HepG2 (cell line): ENCODE measurements around the gene NT5C1B. TPM values are rescaled to one million over a fixed set of nuclear protein-coding genes. Genes with fewer than 3 reads are reported as not detected.

ENCODE experiments used
- ATAC-seq: fragments of 200-7000 bp; cut with Tn5 transposase; 3 replicates; pipeline ENCODE4 v1.9.1; 2020; ENCODE audit warnings: mild to moderate bottlenecking, moderate library complexity
- BruUV-seq: library from RNA; stranded (reverse); fragments of 400-500 nt; replicated peaks from 2 replicates; lab custom pipeline; 2021; lab: Mats Ljungman, UMichigan
- CTCF ChIA-PET: fragments of 300-600 bp; formaldehyde crosslinking; extraction: SDS; loops from one replicate; lab custom pipeline; 2021; ENCODE audit warnings: low total read pairs, inconsistent platforms, low intra/inter-chr PET ratio; lab: Yijun Ruan, JAX
- POLR2A ChIA-PET: fragments of 350-600 bp; sonication (Branson Sonifier 250); formaldehyde crosslinking; loops from one replicate; lab custom pipeline; 2020; ENCODE audit warnings: antibody characterized with exemption, inconsistent platforms; lab: Yijun Ruan, JAX
- DNase-seq: peaks from one replicate; pipeline ENCODE4 v3.0.0-alpha.2; 2015; ENCODE audit warnings: low spot score
- FAIRE-seq: peaks from 3 replicates; lab custom pipeline; 2011; peaks lifted over from hg19 to GRCh38; lab: Jason Lieb, UNC
- H2AFZ ChIP-seq: one replicate; pipeline ENCODE4 v1.6.1; 2011; ENCODE audit warnings: low read length, inconsistent platforms
- H3K27ac ChIP-seq: fragments of 300-600 bp; 3 replicates; pipeline ENCODE4 v1.8.0; 2011; ENCODE audit warnings: mixed run types, mild to moderate bottlenecking, mixed read lengths, low read length, inconsistent platforms; ENCODE audit not compliant: insufficient read depth; ENCODE audit errors: extremely low read length
- H3K27me3 ChIP-seq, 2 experiments: fragments of 200-600 bp in 1 of 2; 2 replicates in 1 of 2; 3 replicates in 1 of 2; pipeline versions ENCODE4 v1.6.0 to v1.8.0; 2011; ENCODE audit warnings: low read length in 2 of 2, mild to moderate bottlenecking in 2 of 2, moderate library complexity in 2 of 2, inconsistent platforms in 1 of 2; ENCODE audit not compliant: insufficient read depth in 2 of 2, control insufficient read depth in 1 of 2
- H3K36me3 ChIP-seq, 2 experiments: fragments of 200-600 bp in 1 of 2; replicated peaks in 1 of 2; 2 replicates in 1 of 2; 3 replicates in 1 of 2; pipeline versions ENCODE4 v1.5.1 to v1.8.0; 2011; ENCODE audit warnings: low read length in 2 of 2, inconsistent platforms in 1 of 2; ENCODE audit not compliant: insufficient read depth in 2 of 2, control insufficient read depth in 1 of 2
- H3K4me1 ChIP-seq: 2 replicates; pipeline ENCODE4 v1.5.1; 2012; ENCODE audit warnings: low read length, inconsistent platforms; ENCODE audit not compliant: insufficient read depth
- H3K4me2 ChIP-seq: 2 replicates; pipeline ENCODE4 v1.6.0; 2011; ENCODE audit warnings: low read depth, low read length, inconsistent platforms
- H3K4me3 ChIP-seq, 3 experiments: fragments of 200-600 bp in 1 of 3; sonication (generic), shearing (Covaris generic) in 1 of 3; replicated peaks in 1 of 3; 2 replicates each; pipeline ENCODE4 v1.5.1; 2011 to 2016; ENCODE audit warnings: low read length in 3 of 3, inconsistent platforms in 2 of 3, low read depth in 2 of 3, mild to moderate bottlenecking in 2 of 3, control low read depth in 1 of 3, mixed read lengths in 1 of 3; ENCODE audit not compliant: insufficient read depth in 1 of 3
- H3K79me2 ChIP-seq: one replicate; pipeline ENCODE4 v1.6.1; 2011; ENCODE audit warnings: low read length, inconsistent platforms; ENCODE audit not compliant: insufficient read depth
- H3K9ac ChIP-seq: 2 replicates; pipeline ENCODE4 v1.6.0; 2011; ENCODE audit warnings: mild to moderate bottlenecking, low read depth, low read length, inconsistent platforms; ENCODE audit not compliant: insufficient read depth
- H3K9me3 ChIP-seq: 2 replicates; pipeline ENCODE4 v1.5.1; 2012; ENCODE audit warnings: mild to moderate bottlenecking, low read length
- H4K20me1 ChIP-seq: 2 replicates; pipeline ENCODE4 v1.6.0; 2011; ENCODE audit warnings: inconsistent platforms, mild to moderate bottlenecking, low read length, moderate library complexity; ENCODE audit not compliant: insufficient read depth
- SRF ChIP-seq: IDR thresholded peaks from 2 replicates; pipeline ENCODE4 v1.6.1; 2011; ENCODE audit warnings: mild to moderate bottlenecking, low read depth, low read length, moderate library complexity
- ZBTB39 ChIP-seq: sonication (generic); formaldehyde crosslinking; IDR thresholded peaks from 2 replicates; pipeline ENCODE4 v1.5.0; 2020; ENCODE audit warnings: missing genetic modification reagents
- ZKSCAN1 ChIP-seq: fragments of 150-350 bp; IDR thresholded peaks from 2 replicates; pipeline ENCODE4 v1.6.1; 2014; ENCODE audit warnings: low read length
- ZNF280D ChIP-seq: sonication (generic); formaldehyde crosslinking; IDR thresholded peaks from 2 replicates; pipeline ENCODE4 v1.5.1; 2020; ENCODE audit warnings: mild to moderate bottlenecking, missing genetic modification reagents
- WGBS: methylation state at CpG from one replicate; pipeline ENCODE4 v1.1.6; 2017; ENCODE audit warnings: low lambda C conversion rate; 5-methylcytosine and 5-hydroxymethylcytosine counted together
- in situ Hi-C: cut with HindIII; loops from 2 replicates; pipeline ENCODE4 v1.10.0; 2017; ENCODE audit warnings: low pct_unique_long_range_greater_than_20kb; ENCODE audit not compliant: extremely low pct_ligation_motif_present
- intact Hi-C: fragments of 100-400 bp; cut with micrococcal nuclease; formaldehyde crosslinking; loops from one replicate; pipeline ENCODE4 v1.10.0; 2022; ENCODE audit not compliant: unreplicated experiment
- polyA plus RNA-seq, 8 experiments: library from polyadenylated mRNA; depleted of rRNA in 3 of 8; stranded (reverse) in 7 of 8; unstranded in 1 of 8; fragments of >200 nt; fragmentation: Illumina TruSeq in 4 of 8; extraction: Trizol in 4 of 8; gene quantifications; 2 replicates each; pipeline versions ENCODE4 v1.2.1 to v1.2.3, GENCODE V29; 2011 to 2016; ENCODE audit warnings: low read depth in 4 of 8, missing spikeins in 1 of 8, mixed read lengths in 1 of 8; ENCODE audit not compliant: insufficient read depth in 1 of 8
- total RNA-seq, 5 experiments: library from RNA; depleted of rRNA; stranded (reverse); fragments of >200 nt; fragmentation: Illumina TruSeq; extraction: Trizol; gene quantifications; 2 replicates each; pipeline ENCODE4 v1.2.3, GENCODE V29; 2016; ENCODE audit warnings: low read depth in 1 of 5

Gene NT5C1B
- total and polyA plus RNA-seq, 2 of the 13 experiments (the other 11 are each of a cell fraction or from before 2014, with no cell fraction given): not detected

GRCh38 chr2:18600255-18600613 lies 10.9 kb upstream of the NT5C1B start:
- no peaks in the 10 kb centered on the region for H3K9me3 ChIP-seq
- H3K27me3 ChIP-seq: no peaks in the 10 kb centered on the region
- H3K36me3 ChIP-seq: no peaks in the 10 kb centered on the region
- 70% methylated on average over 2 of the region's 2 CpGs for WGBS
- no peak for ATAC-seq
- ChIA-PET CTCF (no interaction called here), POLR2A (no interaction called here)
- no peaks in the 10 kb centered on the region for H4K20me1 ChIP-seq
- no TSS peak for BruUV-seq
- H3K4me3 ChIP-seq: no peak overlapping the region
- FAIRE-seq: no peak
- in situ Hi-C loops: no loop called here
- no peak overlapping the region for H3K4me2 ChIP-seq
- H3K9ac ChIP-seq: no peak overlapping the region
- DNase-seq: no peak
- H2AFZ ChIP-seq: no peak overlapping the region
- TF ChIP-seq ZKSCAN1 (no peak), ZBTB39 (CRISPR knock-in tag) (no peak), SRF (no peak), ZNF280D (CRISPR knock-in tag) (no peak)
- no peaks in the 10 kb centered on the region for H3K79me2 ChIP-seq
- H3K4me1 ChIP-seq: no peaks in the 10 kb centered on the region
- no peak overlapping the region for H3K27ac ChIP-seq
- intact Hi-C loops: no loop called here
